HG02943 (cell line): ENCODE results near the gene TMEM87B.
A peak's percentile ranks its signal among the peaks of the same experiment; 100 is the strongest.

ENCODE experiments used
- ATAC-seq: cut with Tn5 transposase; IDR thresholded peaks from one replicate; pipeline ENCODE4 v1.9.1; 2021; ENCODE audit warnings: mild to moderate bottlenecking, low read depth, moderate library complexity; ENCODE audit not compliant: unreplicated experiment

Gene TMEM87B

GRCh38 chr2:112054847-112055729 is at the start of gene TMEM87B:
TSS of gene TMEM87B (plus strand) at chr2:112055269. CDS start at chr2:112055592, 323 bp downstream.
- ATAC-seq = peak; percentile 58

GRCh38 chr2:112005406-112006075 is 49.5 kb upstream of the TMEM87B start:
- no peak for ATAC-seq

DNA sequence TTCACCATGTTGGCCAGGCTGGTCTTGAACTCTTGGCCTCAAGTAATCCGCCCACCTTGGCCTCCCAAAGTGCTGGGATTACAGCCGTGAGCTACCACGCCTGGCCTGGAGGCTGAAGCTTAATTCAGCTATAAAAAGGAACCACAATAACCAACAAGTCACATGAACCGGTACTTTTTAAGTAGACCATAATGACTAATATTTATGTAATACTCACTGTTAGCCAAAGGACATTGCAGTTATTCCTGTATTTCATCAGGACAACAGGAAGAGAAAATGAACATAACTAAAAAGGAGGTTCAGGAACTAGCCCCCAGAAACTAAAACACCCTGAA is 49.0 kb upstream of the TMEM87B start:
- ATAC-seq = no peak

DNA sequence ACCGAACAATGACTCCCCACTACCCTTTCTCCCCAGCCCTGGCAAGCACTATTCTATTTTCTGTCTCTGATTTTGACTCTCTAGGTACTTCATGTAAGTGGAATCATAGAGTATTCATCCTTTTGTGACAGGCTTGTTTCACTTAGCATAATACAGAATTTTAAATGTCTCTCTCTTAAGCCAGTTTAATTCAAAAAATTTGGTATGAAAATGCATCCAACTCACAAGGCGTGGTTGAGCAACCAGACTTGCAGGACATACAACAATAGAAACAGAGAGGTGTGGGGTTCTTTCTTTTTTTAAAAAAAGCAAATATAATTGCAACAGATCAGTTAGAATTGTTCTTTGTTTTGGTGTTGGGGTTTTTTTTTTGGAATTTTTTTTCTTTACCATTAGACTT is 47.6 kb upstream of the TMEM87B start:
- ATAC-seq = no peak

- no peak for ATAC-seq
These were observed 46.1 kb upstream of the TMEM87B start for GRCh38 chr2:112008910-112009485.

- ATAC-seq = no peak
These were observed 44.3 kb upstream of the TMEM87B start for GRCh38 chr2:112010751-112011150.

- no peak for ATAC-seq
These were observed 42.5 kb upstream of the TMEM87B start for GRCh38 chr2:112012556-112012955.

- no peak for ATAC-seq
These were observed 36.2 kb upstream of the TMEM87B start for GRCh38 chr2:112018846-112019245.

GRCh38 chr2:112019569-112019982 is 35.5 kb upstream of the TMEM87B start:
- no peak for ATAC-seq

- no peak for ATAC-seq
These were observed 34.5 kb upstream of the TMEM87B start for GRCh38 chr2:112020561-112020960.

GRCh38 chr2:112021290-112021689 is 33.8 kb upstream of the TMEM87B start:
- no peak for ATAC-seq

DNA sequence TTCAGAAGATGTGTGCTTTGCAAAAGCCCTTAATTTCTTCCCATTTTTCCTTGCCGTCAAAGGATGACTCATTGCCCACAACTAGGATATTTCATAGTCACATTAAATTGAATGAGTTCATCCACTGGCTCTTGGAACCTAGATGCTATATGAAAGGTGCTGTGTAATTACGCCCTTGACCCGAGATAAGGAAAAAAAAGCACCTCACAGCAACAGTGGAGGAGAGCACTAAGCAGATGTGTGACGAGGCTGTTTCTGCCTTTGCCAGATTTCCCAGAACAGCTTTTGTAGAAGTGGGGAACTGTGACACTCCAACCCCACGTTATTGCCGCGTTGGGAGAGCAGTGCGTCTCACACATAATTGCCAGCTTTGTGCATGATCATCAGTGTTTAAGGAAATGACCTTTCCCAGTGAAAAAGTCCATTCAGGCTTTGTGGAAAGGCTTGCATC is 33.3 kb upstream of the TMEM87B start:
- no peak for ATAC-seq

DNA sequence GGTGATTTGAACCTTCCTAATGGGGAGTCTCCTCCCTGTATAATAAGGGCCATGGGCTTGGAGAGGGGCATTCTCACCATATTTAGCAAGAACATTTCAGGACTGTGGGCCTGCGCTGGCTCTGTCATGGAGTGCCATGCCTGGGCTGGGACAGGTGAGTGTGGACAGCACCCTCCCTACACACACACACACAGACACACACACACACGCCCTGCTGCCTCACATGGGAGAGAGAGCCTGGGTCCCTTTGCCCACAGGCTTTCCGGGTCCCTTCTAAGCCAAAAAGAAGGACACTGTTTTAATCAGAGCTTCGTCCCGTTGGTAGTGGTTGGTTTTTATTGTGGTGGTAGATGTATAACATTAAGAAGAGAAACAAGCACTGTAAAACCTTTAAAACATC is 31.4 kb upstream of the TMEM87B start:
- ATAC-seq = no peak

DNA sequence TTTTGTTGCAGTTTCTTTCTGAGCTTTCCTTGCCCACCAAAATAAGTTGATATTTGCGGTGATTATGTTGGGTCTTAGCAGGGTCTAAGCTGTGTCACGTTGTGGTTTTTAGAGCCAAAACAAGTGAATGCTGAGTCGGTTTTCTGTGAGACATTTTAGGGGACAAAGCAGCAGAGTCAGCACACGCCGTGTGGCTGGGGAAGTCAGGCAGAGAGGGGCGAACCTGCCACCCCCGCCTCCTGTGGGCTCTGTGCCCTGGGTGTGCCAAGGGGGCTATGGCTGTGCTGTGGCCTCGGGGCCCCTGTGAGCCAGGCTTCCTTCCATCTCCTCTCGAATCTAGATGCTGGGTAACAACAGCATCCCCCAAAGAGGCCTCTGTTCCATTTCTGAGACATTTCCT is 30.8 kb upstream of the TMEM87B start:
- ATAC-seq = no peak

DNA sequence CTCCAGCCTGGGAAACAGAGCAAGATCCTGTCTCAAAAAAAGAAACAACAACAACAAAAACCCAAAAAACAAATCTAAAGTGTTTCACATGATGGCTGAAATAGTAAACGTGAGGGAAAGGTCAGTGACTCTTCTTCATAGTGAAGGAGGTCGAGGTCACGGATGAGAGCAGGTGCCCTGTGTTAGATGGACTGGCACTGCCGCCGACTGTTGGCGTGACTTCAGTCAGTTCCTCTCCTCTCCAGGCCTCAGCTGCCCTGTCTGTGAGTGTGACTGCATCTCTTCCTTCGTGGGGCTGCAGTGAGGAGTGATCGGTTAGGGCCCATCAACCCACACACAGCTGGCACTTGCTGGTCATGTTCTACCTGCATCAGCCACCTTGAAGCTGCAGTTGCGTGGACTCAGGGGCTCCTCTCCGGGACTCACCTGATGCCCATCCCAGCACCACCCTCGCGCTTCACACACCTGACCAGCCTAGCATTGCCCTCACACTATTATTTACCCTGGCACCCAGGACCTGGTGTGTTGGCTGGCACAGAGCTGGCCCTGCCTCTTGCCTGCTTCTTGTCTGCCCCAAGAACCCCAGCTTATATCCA is 30.1 kb upstream of the TMEM87B start:
- no peak for ATAC-seq

GRCh38 chr2:112026509-112026908 is 28.6 kb upstream of the TMEM87B start:
- ATAC-seq = no peak

DNA sequence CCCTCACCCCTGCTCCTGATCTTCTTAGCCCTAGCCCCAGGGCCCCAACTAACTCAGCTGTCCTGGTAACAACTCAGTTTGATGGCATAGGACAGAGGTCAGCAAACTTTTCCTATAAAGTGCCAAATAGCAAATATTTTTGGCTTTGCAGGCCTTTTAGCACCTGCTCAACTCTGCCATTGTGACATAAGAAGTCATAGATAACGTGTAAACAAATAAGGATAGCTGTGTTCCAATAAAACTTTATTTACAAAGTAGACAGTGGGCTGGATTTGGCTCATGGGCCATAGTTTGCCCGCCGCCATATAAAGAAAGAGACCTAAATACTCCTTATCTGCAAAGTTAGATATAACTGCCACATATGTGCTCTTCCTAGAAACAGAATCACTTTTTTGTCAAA is 27.3 kb upstream of the TMEM87B start:
- no peak for ATAC-seq

- no peak for ATAC-seq
These were observed 25.9 kb upstream of the TMEM87B start for GRCh38 chr2:112029164-112029563.

DNA sequence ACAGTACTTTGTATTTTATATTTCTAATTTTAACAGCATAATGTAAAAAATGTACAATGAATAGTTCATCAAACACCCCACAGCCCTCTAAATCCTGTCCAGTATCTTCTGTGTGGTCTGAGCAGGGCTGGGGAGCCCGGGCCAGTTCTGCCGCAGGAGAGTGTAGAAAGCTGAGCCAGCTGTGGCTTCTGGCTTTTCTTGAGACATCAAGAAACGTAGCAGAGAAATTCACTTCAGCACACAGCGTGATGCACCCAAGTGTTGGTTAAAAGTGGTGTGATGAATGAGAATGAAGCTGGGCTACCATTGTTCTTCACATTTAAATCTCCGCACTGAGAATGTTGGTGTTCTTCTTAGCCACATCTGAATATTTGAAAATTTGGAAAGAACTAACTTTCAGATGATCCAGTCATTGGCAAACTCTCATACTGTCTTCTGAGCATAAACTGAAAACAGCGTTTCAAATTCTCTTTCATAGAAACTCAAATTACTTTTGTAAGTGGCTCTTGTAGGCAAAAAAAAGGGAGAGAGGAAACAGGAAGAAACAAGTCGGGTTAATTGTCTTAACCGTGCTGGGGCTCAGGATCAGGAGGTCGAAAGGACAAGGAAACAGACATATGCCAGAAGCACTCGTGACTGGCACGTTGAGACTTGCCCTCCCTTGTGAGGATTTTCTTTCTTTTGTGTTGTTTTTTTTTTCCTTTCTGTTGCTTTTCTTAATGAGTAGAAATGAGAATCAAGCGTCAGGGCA is 23.4 kb upstream of the TMEM87B start:
- no peak for ATAC-seq

- ATAC-seq = no peak
These were observed 22.9 kb upstream of the TMEM87B start for GRCh38 chr2:112032224-112032586.
